Measurements from ENCODE around the gene RPUSD4.

DNA sequence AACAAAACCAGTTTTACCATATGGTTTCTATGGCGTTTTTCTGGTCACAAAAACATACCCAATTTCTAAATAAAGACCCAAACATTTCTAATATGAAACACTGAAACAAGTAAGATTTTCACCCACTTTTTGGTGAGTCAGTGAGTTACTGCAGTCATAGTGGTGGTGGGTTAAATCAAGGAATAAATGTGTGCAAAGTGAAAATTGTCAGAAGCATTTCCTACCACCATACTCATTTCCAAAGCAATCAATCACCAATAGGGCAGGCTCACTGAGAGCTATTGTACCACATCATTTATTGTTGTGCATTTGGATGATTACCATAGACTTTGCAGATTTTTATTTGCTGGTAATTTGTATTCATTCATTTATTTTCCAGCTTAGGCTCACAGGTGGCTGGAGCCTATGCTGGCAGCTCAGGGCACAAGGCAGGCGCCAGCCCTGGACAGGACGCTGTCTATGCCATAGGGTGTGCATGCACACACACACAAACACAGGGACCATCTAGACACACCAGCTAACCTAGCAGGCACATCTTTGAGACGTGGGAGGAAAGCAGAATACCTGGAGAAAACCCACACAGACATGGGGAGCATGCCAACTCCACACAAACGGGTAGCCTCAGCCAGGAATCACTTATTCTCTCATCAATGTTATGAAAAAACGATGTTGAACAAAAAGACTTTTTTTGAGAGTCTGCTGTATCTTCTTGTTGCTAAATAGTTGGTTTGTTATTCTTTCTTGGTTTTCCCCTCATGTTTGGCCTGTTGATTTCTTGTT, 5.3 kb upstream of the RPUSD4 start:
- TF ChIP-seq, protein P1, sequence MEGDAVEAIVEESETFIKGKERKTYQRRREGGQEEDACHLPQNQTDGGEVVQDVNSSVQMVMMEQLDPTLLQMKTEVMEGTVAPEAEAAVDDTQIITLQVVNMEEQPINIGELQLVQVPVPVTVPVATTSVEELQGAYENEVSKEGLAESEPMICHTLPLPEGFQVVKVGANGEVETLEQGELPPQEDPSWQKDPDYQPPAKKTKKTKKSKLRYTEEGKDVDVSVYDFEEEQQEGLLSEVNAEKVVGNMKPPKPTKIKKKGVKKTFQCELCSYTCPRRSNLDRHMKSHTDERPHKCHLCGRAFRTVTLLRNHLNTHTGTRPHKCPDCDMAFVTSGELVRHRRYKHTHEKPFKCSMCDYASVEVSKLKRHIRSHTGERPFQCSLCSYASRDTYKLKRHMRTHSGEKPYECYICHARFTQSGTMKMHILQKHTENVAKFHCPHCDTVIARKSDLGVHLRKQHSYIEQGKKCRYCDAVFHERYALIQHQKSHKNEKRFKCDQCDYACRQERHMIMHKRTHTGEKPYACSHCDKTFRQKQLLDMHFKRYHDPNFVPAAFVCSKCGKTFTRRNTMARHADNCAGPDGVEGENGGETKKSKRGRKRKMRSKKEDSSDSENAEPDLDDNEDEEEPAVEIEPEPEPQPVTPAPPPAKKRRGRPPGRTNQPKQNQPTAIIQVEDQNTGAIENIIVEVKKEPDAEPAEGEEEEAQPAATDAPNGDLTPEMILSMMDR (IDR thresholded peaks at IDR 0.05) = no peak
- TF ChIP-seq POLR2A (IDR thresholded peaks at IDR 0.05) = no peak

All from heart left ventricle (tissue), 13 donors.